GM12801 (cell line): ENCODE results near the gene SCD5.

Source experiments
- TF ChIP-seq, protein P1 (sequence below): IDR thresholded peaks from one replicate; pipeline ENCODE4 v1.5.1; 2011; ENCODE audit warnings: control low read depth; ENCODE audit not compliant: insufficient read length; ENCODE audit errors: extremely low read depth

The SCD5 gene

DNA sequence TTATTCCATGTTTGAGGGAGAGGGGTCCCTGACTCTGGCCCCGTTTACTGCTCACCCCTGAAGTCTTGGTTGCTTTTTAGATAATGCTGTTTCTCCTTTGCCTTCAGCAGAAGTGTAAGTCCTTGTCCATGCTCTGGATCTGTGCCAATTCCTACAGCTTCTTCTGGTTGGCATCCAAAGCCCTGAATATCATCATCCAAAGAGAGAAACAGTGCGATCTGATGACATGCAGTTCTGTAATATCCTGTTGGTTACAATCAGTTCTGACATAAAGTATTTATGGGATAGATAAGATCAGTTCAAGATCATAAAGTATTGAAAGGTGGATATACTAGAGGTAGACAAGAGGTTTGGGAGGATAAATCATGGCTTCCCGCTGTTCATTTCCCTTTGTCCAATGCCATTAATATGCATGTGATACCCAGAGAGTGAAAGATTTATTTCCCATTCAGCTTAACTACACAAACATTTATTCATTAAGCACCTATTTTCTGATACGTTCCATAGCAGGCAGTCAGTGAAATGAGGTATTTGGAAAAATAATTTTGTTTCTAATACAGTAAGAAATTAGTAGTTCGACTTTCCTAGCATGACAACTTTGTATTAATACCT, 183.7 kb downstream of the SCD5 start:
- TF ChIP-seq, protein P1, sequence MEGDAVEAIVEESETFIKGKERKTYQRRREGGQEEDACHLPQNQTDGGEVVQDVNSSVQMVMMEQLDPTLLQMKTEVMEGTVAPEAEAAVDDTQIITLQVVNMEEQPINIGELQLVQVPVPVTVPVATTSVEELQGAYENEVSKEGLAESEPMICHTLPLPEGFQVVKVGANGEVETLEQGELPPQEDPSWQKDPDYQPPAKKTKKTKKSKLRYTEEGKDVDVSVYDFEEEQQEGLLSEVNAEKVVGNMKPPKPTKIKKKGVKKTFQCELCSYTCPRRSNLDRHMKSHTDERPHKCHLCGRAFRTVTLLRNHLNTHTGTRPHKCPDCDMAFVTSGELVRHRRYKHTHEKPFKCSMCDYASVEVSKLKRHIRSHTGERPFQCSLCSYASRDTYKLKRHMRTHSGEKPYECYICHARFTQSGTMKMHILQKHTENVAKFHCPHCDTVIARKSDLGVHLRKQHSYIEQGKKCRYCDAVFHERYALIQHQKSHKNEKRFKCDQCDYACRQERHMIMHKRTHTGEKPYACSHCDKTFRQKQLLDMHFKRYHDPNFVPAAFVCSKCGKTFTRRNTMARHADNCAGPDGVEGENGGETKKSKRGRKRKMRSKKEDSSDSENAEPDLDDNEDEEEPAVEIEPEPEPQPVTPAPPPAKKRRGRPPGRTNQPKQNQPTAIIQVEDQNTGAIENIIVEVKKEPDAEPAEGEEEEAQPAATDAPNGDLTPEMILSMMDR, result no peak

DNA sequence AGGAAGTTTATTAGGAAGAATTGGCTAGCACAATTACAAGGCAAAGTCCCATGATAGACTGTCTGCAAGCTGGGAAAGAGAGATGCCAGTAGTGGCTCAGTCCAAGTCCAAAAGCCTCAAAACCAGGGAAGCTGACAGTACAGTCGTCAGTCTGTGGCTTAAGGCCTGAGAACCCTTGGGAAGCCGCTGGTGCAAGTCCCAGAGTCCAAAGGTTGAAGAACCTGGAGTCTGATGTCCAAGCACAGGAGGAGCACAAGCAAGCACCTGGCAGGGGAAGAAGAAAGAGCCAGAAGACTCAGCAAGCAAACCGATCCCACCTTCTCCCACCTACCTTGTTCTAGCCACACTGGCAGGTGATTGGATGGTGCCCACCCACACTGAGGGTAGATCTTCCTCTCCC, 185.5 kb downstream of the SCD5 start:
- TF ChIP-seq, protein P1, result no peak

DNA sequence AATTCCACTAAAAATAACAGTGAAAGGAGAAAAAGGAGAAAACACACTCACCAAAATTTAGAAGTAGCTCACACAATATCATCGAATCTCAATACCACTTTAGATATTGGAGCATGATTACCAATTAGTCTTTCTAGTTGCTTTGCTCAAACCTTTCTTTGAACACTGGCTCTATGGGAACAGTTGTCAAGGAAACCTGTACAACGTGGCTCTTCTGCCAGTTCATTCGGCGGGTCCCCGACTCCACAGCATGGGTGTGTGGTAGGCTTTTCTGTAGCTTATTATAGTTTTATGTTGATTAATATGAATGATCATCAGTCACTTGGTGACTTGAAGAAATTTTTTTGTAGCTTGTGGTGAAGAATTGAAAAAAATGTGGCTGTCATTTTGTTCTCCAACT, 186.6 kb downstream of the SCD5 start:
- TF ChIP-seq, protein P1, result no peak

DNA sequence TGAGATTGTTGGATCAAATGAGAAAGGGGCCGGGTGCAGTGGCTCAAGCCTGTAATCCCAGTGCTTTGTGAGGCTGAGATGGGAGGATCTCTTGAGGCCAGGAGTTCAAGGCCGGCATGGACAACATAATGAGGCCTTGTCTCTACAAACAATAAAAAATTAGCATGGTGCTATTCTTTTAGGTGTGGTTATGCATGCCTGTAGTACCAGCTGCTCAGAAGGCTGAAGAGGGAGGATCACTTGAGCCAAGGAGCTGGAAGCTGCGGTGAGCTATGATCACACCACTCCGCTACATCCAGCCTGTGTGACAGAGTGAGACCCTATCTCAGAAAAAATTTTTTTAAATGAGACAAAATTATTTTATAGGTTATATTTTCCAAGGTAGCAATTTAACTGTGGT, 187.1 kb downstream of the SCD5 start:
- TF ChIP-seq, protein P1, result no peak

DNA sequence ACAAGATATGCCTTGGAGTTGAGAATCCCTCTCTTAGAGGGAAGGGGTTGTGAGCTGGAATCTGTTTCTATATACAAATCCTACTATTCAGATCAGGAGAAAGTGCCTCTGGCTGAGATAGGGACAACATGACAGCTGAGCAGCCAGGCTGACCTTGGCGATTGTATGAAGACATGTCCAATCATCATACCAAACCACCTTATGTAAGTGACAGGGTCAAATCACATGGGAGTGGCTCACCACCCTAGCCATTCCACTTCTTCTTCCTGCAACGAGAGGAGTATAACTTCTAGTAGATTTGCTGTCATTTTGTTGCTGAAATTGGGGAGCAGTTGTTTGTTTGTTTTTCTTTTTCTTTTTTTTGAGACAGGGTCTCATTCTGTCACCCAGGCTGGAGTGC, 188.6 kb downstream of the SCD5 start:
- TF ChIP-seq, protein P1, result no peak

DNA sequence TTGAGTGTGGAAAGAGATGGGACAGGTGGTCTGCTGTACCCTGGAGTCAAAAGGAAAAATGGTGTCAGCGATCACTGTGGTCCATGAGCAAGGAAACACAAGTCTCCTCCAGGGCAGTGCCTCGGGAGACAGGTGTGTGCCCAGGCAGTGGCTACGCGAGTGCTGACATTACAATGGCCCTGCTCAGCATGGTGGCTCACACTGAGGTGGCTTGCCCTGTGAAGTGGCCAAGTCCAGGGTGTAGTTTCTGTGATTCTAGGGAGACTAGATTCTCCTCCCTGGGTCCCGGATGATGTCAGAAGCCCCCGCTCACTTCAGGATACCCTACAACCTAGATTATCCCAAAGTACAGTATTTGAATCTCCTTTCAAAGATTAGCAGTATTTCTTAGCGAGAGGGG, 192.0 kb downstream of the SCD5 start:
- TF ChIP-seq, protein P1, result no peak

DNA sequence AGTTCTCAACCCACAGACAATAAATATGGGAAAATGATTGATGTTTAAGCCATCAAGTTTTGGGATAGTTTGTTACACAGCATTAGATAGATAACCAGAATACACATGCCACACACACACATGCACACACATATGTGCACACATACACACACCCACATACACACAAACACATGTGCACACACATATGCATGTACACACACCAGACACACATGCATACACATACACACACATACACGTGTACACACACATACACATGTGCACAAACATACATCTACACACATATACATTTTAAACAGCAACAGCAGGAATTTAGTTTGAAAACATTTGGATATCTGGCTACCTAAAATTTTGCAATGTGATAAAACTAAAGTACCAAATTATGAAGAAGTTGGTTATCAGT, 194.1 kb downstream of the SCD5 start:
- TF ChIP-seq, protein P1, result no peak
